SW 1271 (cell line): ENCODE results near the gene USP28.
"Not testable (repeated sequence)": the region's sequence is repeated elsewhere in the genome, so short reads cannot be mapped to it uniquely, and the experiment has no call there.

Experiments used
- DNase-seq, 2 experiments: peaks; one replicate each; lab custom pipeline; 2025; lab: John Stamatoyannopoulos, UW

The USP28 gene

DNA sequence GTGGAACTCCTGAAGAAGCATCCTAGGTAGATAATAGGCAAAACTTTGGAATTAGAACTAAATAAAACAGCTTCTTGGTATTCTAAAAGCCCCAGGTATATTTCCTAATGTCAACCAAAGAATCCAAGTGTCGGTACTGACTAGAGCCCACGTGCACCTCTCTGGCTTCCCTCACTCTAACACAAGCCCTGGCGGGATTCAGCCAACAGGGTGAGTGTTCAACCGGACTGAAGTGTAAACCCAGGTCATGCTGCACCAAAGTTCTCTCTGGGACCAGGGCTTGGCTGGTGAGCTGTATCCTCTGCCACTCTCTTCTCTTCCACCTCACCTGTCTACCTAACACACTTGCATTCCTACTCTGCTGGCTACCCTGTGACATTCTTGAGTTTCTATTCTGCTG, 40.1 kb downstream of the USP28 start:
- no peak for DNase-seq

DNA sequence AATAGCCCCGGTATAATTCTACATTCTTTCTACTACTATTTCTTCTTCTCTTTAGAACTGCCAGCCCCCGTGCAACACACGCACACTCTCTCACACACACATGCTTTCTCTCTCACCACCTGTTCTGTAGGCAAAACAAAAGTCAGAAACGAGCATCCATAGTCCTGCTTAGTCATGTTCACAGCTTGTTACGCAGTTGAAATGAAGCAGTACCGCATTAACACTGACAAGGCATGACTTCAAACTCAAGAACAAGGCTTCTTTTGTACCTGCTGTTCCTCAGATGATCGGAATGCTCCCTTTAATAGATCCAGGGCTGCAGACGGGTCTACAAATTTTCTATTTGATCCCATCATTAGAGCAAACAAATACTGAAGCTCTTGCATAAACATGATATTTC, 42.2 kb downstream of the USP28 start:
- no peak for DNase-seq

DNA sequence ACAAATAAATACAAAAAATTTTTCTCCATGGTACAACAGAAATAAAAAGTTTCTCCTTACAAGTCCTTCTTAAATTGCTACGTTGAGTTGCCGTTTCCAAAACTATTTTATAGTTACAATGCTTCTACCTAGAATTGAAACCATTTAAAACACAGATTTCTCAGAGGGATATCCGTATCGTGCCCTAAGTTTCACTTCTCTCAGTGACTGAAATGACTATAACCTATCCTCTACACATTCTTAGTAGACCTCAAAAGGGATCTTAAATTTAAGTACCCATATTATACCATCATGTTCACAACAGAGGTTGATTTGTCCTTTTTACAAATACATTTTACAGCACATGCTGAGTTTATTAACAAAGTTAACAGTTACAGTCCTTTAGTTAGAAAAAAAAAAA, 44.1 kb downstream of the USP28 start:
- no peak for DNase-seq

DNA sequence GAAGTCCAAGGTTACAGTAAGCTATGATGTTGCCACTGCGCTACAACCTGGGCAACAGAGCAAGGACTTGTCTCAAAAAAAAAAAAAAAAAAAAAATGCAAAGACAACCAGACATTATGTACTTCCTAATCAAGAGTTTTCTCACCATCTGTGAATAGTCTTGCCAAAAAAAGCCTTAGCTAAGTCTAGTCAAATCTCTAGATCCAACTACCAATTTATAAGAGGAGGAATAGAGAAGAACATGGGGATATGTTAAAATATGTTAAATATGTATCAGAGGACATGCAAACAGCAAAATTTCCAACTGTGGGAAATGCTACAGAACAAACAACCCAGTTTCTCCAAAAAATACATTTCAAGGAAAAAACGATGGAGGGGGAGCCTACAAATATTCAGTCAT, 45.6 kb downstream of the USP28 start:
- DNase-seq: no peak

DNA sequence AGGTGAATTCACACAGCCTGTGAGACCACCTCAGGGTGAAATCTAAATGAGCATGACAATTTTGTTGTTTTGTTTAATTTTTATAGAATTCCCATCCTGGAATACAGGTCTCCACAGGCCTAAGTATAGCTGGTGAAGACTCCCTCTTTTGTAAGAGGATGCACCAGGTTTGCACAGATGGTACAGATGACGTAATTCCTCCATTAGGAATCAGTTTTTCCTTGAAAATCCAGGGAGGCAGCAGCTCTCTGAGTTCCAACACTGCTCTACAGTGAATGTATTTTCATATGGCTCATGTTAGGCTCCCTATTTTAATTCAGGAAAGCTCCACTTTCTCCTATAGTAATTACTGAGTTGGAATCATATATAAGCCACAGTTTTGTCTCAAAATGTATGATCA, 47.2 kb downstream of the USP28 start:
- DNase-seq: no peak

DNA sequence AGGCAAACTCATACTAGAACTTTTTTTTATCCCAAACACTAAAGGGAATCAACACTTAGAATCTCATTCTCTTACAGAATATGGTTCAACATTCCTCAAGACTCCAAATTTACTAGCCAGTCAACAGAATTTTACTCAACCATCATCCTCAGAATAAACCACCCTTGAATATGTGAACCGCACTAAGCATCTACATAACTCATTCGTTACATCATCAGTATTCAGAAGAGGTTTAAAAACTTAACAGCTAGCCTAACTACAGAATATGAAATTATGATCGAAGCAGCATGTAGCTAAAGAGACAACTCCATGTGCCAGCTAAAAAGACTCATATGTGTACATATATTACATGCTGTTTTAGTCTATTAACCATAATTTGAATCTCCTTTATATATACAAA, 47.9 kb downstream of the USP28 start:
- no peak for DNase-seq

DNA sequence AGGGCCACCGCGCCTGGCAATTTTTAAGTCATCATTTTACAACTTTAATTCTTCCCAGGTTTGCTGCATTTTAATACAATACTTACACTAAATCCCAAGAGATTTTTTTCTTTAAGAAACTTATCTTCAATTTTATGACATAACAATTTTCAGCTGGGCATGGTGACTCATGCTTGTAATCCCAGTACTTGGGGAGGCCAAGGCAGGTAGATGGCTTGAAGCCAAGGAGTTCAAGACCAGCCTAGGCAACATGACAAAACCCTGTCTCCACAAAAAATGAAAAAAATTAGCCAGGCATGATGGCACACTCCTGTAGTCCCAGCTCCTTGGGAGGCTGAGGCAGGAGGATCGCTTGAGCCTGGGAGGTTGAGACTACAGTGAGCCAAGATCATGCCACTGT, 56.9 kb downstream of the USP28 start:
- DNase-seq: no peak

DNA sequence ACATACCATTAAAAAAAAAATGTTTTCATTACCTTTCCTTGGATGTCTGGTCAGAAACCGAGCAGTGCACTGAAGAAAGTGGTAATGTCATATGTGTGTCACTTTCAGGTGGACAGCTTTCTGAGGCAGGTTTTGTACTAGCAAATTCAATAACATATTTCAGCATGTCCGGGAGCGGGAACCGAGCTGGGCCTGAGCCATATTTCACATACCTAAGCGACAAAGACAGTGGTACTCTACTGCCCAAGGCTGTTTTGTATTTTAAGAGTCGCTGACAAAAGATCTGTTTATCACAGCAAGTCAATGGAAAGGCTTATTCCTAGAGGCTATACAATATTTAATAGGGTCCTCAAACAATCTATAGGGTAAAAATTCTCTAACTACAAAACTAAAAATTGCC, 57.7 kb downstream of the USP28 start:
- no peak for DNase-seq

DNA sequence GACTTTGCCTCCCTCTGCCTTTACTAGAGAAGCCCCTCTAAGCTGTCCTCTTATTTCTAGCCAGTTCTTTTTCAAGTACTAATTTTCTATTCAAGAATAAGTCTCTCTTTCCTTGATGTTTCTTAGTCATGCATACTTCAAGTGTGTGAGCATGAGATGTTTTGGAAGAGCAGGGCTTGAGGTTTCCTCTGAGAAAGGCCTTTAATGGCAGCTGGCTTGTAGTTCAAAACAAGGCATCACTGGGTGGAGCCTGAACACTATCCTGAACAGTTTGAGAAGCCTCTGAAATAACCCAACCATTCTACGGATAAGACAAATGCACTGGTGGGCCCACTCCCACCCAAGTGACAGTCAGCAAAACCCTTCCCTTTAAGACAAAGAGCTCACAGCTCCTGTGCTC, 58.2 kb downstream of the USP28 start:
- no peak for DNase-seq

DNA sequence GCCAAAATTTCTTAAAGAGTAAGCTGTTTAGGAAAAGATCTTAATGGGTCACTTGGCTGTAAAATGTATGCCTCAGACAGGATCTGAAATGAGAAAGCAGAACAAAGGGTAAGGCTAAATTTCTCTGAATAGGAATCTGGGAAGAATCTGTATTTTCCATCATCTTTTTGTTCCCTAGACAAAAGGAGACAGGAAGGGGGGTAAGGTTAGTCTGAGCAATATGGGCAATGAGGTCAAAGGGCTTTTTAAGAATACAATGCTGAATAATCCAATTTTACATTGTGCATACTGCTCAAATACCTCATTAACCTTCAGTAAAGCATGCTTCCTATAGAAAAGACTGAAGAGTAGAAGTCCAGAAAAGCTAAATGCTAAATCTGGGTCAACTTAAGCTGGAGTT, 61.2 kb downstream of the USP28 start:
- no peak for DNase-seq

DNA sequence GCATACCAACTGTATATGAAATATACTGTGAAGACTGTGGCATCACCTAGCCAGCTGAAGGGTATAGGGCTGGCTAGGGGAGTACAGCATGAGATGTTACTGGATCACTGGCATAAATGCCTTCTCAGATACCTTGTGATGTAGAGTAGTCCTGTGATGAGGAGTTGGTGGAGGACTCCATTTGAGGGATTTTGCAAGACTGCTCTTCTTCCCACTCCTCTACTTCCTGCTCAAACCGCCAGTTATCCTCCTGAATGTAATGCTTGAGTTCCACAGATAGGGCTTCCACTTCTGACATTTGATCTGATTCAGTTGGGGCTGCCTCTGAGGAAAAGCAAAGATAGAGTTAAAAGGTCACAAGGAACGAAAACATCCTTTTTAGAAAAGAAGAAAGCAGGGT, 66.4 kb downstream of the USP28 start:
- DNase-seq: no peak

DNA sequence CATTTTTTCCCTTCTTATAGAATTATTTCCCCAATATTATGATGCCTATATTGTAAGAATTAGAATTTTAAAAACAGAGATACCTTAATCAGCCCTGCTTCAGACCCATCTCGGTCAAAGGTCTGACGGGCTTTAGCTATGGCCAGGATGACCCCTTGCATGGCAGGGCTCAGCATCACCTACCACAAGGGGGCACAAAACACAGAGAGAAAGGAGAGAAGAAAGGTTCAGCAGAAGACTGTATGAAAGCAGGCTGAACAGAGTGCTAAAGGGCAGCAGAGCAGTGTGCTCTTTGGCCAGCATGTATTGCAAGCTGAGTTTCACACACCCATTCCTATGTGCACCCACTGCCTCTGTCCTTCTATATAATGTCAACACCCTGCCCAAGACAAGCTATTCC, 69.0 kb downstream of the USP28 start:
- peak in 1 of 2 experiments; percentile 38 for DNase-seq

DNA sequence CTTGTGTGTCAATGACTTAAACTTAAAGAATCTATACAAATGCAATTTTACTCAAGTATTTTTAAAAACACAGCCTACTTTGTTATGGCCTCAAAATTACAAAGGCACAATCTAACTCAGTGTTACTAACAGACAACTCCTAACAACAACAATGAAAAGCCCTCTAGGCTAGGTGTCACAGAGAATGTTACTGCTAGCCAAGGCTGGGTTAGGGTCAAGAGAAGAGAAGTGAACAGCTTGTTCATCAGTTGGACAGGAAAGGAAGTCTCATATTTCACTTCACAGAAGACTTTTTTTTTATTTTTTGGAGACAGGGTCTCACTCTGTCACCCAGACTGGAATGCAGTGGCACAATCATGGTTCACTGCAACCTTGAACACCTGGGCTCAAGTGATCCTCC, 69.7 kb downstream of the USP28 start:
- no peak for DNase-seq

DNA sequence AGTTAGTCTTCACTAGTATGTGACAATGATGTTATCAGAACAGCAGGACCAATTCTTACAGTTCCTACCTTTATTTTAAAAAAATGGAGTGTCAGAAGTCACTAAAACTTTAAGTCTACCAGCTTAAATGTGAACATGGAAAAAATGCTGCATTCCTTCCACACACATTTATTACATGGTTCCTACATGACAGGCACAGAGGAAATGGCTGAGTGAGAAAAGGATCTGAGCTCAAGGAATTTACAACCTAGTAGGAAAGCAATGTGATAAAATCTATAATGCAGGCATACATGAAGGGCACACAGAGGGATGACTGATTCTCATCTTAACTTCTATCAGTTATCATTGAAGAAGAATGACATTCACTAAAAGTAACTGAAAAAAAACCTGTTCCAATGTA, 72.8 kb downstream of the USP28 start:
- no peak for DNase-seq

DNA sequence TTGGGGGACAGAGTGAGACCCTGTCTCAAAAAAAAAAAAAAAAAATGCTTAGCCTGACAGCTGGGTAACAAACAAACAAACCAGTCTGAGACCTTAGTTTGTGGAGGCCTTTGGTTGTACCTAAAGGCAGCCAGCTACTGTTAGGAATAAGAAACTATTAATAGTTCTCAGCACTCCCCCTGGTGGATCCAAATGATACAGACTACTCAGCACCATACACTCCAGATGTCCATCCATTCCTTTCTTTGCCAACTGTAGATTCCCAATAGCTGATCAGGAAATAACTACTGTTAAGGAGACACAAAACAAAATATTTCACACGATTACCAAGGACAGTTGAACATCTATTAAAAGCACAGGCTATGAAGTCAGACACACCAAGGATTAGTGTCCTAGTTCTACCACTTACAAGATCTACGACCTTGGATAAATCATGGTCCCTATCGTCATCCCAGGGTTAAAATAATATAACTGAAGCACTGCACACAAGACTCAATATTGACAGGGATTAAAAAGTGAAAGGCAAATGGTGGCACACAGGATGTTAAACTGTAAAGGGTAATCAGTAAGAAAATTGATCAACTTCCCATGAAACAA, 78.6 kb downstream of the USP28 start:
- DNase-seq: peak in 1 of 2 experiments; percentile 27

DNA sequence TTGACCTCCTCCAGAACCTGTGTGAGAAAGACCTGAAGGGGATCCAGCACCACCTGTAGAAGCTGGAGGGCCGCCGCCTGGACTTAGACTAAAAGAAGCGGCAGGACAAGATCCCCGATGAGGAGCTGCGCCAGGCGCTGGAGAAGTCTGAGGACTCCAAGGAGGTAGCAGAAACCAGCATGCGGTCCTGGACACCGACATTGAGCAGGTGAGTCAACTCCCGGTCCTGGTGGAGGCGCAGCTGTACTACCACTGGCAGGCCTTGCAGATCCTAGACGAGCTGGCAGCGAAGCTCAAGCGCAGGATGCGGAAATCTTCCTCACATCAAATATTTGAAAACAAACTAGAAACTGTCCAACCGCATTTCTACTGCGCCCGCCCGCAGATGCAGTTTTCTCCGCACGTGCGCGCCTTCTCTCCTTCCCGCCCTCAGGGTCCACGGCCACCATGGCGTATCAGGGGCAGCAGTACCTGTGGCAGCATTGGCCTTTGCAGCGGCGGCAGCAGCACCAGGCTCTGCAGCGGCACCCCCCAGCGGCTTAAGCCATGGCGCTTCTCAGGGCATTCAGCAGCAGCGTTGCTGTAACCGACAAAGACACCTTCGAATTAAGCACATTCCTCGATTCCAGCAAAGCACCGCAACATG, 85.6 kb downstream of the USP28 start:
- no peak for DNase-seq

DNA sequence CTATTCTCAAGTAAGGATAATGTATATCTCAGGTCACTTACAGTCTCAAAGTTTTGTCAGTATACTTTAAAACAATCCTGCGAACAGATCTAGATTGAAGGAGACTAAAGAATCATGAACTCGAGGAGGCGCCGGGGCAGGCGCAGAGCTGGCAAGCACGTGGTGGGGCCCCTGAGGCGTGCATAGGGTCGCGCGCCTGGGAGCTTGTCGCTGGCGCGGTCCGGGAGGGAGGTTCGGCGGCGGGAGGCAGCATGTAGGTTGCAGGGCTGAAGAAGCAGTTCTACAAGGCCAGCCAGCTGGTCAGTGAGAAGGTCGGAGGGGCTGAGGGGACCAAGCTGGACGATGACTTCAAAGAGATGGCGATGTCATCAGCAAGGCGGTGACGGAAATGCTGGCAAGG, 86.4 kb downstream of the USP28 start:
- DNase-seq: not testable (repeated sequence)

DNA sequence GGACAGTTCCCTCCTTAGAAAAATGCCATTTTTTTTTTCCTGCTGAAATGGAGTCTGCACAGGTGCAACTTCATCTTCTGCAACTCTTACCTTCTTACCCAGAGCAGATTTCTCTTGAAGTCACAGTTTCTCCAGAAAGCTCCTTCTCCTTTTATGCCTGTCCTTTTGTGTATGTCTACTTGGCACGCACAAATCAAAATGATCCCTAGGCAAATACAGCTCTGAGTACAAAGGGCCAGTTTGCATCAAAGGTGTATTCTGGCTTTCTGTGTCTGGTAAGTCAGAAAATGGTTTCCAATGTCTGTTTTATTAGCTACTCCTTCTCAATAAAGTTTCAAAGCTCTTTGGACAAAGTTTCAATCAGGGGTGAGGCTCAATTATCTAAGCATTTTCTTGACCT, 93.2 kb downstream of the USP28 start:
- DNase-seq: no peak

DNA sequence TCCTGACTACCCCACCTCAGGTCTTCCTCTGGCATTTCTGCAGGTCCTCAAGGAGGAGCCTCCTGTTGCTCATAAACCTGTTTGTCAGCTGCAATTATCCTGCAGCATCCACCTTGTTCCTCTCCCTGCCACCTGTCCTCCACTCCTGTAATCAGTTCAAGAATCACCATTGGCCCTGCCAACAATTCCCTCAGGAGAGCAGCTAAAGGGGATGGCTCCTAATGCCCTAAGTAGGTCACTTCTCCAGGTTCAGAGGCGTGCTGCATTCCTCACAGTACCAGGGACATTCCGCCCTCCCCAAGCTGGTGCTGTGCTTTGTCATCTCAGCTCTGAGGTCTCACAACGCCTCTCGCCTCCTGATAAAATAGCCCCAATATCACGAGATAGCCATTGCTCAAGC, 93.7 kb downstream of the USP28 start:
- no peak for DNase-seq

DNA sequence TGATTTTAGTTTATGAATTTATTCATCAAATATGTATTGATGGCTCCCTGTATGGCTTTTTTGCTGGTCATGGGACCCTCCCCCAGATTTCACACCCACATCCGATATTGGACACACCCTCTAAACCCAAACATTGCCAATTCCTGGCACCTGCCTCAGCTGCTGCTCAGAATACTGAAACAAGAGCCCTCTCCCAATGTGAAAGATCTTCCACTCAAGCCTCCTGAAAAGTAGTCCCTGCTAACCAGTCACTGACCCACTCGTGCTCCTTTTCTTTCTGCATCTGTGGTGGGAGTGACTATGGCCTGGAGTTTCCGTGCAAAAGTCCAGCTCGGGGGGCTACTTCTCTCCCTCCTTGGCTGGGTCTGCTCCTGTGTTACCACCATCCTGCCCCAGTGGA, 95.9 kb downstream of the USP28 start, which contains the start of gene CLDN25:
Gene CLDN25 (plus strand): TSS at position 301 of the 400 bp plus-strand sequence. CDS start 0 bp downstream, at position 301.
- no peak for DNase-seq

DNA sequence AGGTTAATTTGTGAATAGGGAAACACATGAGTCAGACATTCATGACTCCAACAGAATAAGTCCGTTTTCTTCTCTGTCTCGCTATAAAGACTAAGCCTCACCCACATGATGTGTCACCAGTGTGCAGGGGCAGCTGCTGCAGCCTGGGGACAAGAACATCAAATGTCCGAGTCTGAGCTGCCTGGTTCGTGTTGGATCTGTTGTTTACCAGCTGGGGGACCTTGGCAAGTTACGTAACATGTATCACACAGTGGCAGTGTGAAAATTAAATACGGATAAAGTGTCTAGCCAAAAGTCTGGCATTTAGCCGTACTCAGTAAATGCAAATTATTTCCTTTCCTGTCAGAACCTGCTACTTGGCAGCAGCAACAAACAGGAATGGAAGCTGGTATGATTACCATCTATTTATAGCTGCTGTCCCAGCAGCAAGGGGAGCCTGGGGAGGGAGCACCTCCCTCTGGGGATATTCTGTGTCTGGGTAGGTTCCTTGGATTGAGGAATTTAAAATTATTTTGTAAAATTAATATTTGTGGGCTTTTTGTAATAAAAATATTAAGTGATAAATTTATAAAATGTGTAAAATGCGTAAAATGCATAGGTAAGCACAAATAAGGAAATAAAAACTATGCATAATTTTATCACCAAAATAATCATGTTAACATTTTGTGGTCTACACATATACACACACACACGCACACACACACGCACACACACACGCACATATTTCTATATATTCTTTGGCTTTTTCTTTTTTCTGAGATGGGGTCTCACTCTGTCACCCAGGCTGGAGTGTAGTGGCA, 97.1 kb downstream of the USP28 start:
- DNase-seq: no peak

DNA sequence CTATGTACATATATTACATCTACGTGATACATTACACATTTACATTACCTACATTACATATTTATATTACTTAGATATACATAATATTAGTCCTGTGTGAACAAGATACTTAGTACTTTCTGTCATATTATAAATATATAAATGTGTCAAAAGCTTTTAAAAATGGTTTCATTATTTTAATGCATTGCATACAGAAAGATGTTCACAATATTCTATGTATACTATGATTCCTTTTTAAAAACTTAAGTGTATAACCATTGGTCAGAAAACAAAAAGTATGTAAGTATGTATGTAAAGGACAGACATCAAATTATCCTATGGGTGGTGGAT, 101.2 kb downstream of the USP28 start:
- no peak for DNase-seq

DNA sequence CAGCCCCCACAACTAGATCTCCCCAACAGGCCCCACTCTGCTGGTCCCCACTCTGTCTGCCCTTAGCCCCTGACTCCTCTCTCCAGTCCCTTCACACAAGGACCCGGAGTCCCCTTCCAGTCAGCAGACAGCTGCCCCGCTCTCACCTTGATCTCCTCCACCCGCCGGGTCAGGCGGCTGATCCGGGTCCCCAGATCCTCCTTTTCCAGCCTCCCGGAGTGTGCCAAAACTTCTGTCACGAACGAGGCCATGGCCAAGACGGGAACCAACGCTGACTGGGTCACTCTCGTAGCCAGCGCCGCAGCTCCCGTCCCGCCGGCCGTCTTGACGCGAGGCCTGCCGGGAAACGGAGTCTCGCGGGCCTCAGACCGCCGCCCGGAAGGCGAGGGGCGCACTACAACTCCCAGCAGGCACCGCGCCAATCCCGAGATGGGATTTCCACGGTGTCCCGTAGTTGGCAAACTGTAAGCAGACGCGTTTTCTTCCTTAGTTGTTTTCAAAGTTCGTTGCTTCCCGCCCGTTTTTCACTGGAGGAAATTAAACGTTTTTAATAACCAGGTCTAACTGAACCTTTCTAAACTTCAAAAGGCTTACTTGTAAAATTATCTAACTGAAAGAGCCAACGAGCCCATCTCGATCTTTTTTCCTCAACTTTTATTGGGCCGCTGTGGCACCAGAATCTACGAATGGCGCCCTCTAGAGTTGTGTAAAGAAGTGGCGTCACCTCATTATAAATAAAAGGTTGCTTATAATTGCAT, 101.8 kb downstream of the USP28 start, which contains the start of gene ZW10:
Gene ZW10 (minus strand): TSS at position 277 of the 758 bp plus-strand sequence. CDS start 26 bp downstream, at position 251.
- DNase-seq: peak; percentile 66 to 85
